NCI-H128 (cell line): ENCODE results near the gene FSD2.

ENCODE experiments used
- DNase-seq: peaks from one replicate; lab custom pipeline; 2025; ENCODE audit not compliant: unreplicated experiment; lab: John Stamatoyannopoulos, UW

The FSD2 gene, protein sequence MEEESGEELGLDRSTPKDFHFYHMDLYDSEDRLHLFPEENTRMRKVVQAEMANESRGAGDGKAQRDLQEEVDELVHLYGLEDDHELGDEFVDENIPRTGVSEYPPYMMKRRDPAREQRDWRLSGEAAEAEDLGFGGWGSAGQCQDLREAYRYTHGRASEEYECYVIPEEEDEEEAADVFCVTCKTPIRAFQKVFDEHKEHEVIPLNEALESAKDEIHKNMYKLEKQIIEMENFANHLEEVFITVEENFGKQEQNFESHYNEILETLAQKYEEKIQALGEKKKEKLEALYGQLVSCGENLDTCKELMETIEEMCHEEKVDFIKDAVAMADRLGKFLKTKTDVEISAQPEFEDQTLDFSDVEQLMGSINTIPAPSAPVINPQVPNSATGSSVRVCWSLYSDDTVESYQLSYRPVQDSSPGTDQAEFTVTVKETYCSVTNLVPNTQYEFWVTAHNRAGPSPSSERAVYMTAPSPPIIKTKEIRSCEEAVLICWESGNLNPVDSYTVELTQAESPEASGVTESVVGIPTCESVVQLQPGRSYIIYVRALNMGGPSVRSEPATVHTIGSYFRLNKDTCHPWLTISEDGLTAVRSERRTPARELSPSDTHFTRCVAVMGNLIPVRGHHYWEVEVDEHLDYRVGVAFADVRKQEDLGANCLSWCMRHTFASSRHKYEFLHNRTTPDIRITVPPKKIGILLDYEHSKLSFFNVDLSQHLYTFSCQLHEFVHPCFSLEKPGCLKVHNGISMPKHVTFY

GRCh38 chr15:82805994-82806406, at the start of gene FSD2:
TSS of gene FSD2 (minus strand) at chr15:82806069. CDS start at chr15:82787390, 18,679 bp downstream.
- no peak for DNase-seq

DNA sequence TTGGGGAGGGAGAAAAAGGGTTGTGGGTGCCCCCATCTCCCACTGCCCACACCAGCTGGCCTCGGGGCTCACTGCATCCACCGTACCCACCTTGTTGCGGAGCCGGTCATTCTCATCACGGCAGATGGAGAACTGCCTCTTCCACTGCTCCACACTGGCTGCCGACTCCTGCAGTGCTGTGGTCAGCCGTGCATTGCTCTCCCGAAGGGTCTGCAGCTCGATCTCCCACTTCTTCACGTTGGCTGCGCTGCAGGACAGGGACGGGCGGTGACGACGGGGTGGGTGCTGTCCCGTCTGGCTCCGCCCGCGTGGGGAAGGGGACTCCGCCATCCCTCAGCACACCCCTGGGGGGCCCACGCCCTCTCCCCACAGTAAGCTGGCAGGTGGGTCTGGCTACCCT, 48.7 kb upstream of the FSD2 start:
- DNase-seq, result no peak

GRCh38 chr15:82852941-82853561, 47.2 kb upstream of the FSD2 start:
- DNase-seq, result no peak

DNA sequence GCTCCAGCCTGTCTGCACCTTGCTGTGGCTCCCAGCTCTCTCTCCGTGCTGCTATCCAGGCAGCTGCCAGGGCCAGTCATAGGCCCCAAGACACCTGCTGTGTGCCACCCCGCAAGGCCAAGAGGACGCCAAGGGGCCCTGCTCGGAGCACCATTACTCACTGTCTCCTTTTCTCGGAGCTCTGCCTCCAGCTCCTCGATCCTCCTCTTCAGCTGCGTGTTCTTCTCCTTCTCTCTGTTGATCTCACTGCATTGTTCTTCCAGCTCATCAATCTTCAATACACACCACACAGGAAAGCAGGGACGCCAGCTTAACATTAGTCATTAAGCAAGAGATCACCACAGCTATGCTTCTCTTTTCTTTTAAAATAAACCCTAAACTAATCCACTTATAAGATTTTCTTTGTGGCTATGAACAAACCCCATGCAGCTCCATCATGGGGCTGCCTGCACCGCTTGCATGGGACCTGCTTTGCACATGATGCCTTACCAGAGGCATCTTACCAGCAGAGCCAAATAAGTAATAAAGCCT, 46.2 kb upstream of the FSD2 start:
- DNase-seq, result no peak

GRCh38 chr15:82851306-82851850, 45.5 kb upstream of the FSD2 start:
- DNase-seq, result no peak

- no peak for DNase-seq
These were observed 44.9 kb upstream of the FSD2 start for GRCh38 chr15:82850731-82851130.

GRCh38 chr15:82849556-82850512, 44.0 kb upstream of the FSD2 start:
- DNase-seq, result no peak

GRCh38 chr15:82848241-82848993, 42.5 kb upstream of the FSD2 start:
- no peak for DNase-seq

- DNase-seq, result no peak
These were observed 41.8 kb upstream of the FSD2 start for GRCh38 chr15:82847703-82848102.

GRCh38 chr15:82846621-82847020, 40.8 kb upstream of the FSD2 start:
- DNase-seq, result no peak

DNA sequence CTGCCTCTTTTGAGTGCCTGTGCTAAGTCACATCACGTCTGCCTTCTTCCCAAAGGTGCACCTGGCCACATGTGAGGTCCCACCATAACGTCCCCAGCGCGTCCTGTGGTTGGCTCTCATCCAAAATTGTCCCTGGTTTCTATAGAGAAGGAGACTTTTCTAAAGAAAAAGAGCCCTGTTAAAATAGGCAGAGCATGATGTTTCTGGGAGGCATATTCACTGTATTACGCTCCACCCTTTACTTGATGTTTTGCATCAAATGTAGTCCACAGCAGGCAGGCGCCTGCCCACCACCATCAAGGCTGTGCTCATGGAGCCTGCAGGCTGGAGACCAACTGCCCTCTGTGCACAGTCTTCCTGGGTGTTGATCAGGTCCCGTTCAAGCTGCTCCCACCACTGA, 39.8 kb upstream of the FSD2 start:
- DNase-seq, result no peak

GRCh38 chr15:82843566-82843965, 37.7 kb upstream of the FSD2 start:
- DNase-seq, result no peak

GRCh38 chr15:82840166-82840565, 34.3 kb upstream of the FSD2 start:
- no peak for DNase-seq

DNA sequence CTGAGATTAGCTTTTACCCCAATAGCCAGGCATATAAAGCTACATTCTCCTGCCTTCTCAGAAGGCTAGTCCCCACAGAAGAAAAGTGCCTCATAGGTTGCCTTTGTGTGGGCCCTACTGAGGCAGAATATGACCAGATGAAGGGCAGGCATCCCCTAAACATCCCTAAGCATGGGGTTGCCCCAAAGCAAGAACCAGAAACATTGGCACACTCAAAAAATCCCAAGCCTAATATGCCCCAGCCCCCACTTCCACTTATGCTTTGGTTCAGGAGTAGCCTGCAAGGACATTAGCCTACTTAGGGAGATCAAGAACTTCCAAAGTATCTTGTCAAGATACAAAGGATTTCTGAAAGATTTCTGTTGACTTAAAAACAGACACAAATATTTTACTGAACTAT, 33.3 kb upstream of the FSD2 start:
- no peak for DNase-seq

DNA sequence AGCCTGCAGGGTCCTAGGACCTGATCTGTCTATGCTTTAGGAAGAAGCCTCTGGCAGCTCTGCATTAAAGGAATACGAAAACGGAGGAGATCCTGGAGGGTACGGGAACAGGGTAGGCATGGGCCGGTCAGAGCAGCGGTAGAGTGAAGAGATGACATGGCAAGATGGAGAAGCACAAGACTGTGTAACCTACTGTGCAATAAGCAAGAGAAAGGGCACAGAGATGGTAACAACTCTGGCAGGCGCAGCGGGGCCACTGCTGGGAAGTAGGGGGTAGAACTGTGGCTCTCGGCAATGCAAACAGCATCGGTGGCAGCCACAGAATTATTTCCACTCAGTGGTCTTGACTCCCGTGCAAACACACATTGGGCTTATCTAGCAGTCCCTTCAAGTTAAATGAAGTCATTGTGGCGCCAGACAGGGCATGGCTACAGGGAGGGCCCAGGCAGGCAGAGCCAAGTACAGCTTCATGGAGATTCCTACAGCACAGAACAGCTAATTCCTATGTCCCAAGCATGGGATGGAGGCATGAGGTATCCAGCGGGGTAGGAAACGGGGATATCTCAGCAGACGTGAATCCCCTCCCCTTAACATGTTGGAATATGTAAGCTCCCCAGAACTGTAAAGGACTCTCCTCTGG, 32.3 kb upstream of the FSD2 start:
- no peak for DNase-seq

GRCh38 chr15:82835391-82835917, 29.6 kb upstream of the FSD2 start:
- DNase-seq, result no peak

DNA sequence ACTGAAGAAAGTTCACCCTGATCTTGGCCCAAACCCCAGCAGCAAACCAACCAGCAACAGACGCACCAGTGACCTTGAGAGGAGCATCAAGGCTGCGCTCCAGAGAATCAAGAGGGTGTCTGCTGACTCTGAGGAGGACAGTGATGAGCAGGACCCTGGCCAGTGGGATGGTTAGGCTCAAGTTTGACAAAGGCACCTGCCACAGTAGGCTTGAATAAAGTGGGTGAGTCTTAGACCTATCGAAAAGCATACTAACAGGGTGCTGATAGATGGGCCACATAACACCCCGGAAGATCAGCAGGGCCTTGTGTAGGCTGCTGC, 27.5 kb upstream of the FSD2 start:
- no peak for DNase-seq

GRCh38 chr15:82832601-82833361, 26.9 kb upstream of the FSD2 start:
- DNase-seq, result no peak
